GM23338 (cell line): Measurements from ENCODE around the gene KRTAP9-6. TPM values are rescaled to one million over a fixed set of nuclear protein-coding genes. Genes with fewer than 3 reads are reported as not detected.

ENCODE experiments used
- ATAC-seq: fragments of 200-7000 bp; cut with Tn5 transposase; 3 replicates; pipeline ENCODE4 v1.9.1; 2020
- DNase-seq: peaks from one replicate; pipeline ENCODE4 v3.0.0-alpha.2; 2015; ENCODE audit warnings: low spot score
- H2AFZ ChIP-seq: fragments of 200-600 bp; sonication (generic); 2 replicates; pipeline ENCODE4 v1.8.0; 2016; ENCODE audit warnings: antibody characterized with exemption, mild to moderate bottlenecking, moderate library complexity
- H3F3A ChIP-seq: fragments of 200-600 bp; sonication (generic); replicated peaks from 2 replicates; pipeline ENCODE4 v1.8.0; 2017; ENCODE audit warnings: antibody characterized with exemption, mixed run types, low read depth
- H3K27ac ChIP-seq: fragments of 200-600 bp; sonication (generic); 2 replicates; pipeline ENCODE4 v1.6.1; 2016; ENCODE audit warnings: low read depth
- H3K27me3 ChIP-seq: fragments of 200-600 bp; sonication (generic); 2 replicates; pipeline ENCODE4 v1.8.0; 2016; ENCODE audit warnings: mild to moderate bottlenecking, mixed run types, moderate library complexity; ENCODE audit not compliant: insufficient read depth
- H3K36me3 ChIP-seq: fragments of 200-600 bp; sonication (generic); 2 replicates; pipeline ENCODE4 v1.8.0; 2016; ENCODE audit warnings: mild to moderate bottlenecking; ENCODE audit not compliant: insufficient read depth
- H3K4me1 ChIP-seq: fragments of 200-600 bp; sonication (generic); 2 replicates; pipeline ENCODE4 v1.8.0; 2016; ENCODE audit warnings: mild to moderate bottlenecking, moderate library complexity; ENCODE audit not compliant: insufficient read depth
- H3K4me2 ChIP-seq: fragments of 200-600 bp; sonication (generic); 2 replicates; pipeline ENCODE4 v1.7.1; 2017; ENCODE audit warnings: mixed run types
- H3K4me3 ChIP-seq: fragments of 200-600 bp; sonication (generic); 2 replicates; pipeline ENCODE4 v1.6.1; 2016; ENCODE audit warnings: mixed run types
- H3K79me2 ChIP-seq: fragments of 200-600 bp; sonication (generic); replicated peaks from 2 replicates; pipeline ENCODE4 v1.8.0; 2017; ENCODE audit warnings: mild to moderate bottlenecking; ENCODE audit not compliant: insufficient read depth
- H3K9me2 ChIP-seq: fragments of 200-600 bp; sonication (generic); 2 replicates; pipeline ENCODE4 v1.8.0; 2017; ENCODE audit not compliant: insufficient read depth
- H4K20me1 ChIP-seq: fragments of 200-600 bp; sonication (generic); replicated peaks from 2 replicates; pipeline ENCODE4 v1.8.0; 2017; ENCODE audit warnings: mild to moderate bottlenecking; ENCODE audit not compliant: insufficient read depth
- H3K27ac Mint-ChIP-seq: 2 replicates; pipeline ENCODE4 v1.8.0; 2020; ENCODE audit warnings: inconsistent platforms, mild to moderate bottlenecking, moderate library complexity, mixed read lengths
- H3K27me3 Mint-ChIP-seq: 3 replicates; pipeline ENCODE4 v1.8.0; 2022; ENCODE audit warnings: low read depth, mild to moderate bottlenecking, moderate library complexity, mixed read lengths, inconsistent platforms; ENCODE audit not compliant: insufficient read depth, poor library complexity
- H3K36me3 Mint-ChIP-seq: 3 replicates; pipeline ENCODE4 v1.8.0; 2021; ENCODE audit warnings: low read depth, mild to moderate bottlenecking, inconsistent platforms, moderate library complexity, mixed read lengths
- H3K4me1 Mint-ChIP-seq: 3 replicates; pipeline ENCODE4 v1.8.0; 2020; ENCODE audit warnings: mild to moderate bottlenecking, inconsistent platforms, mixed read lengths
- H3K4me3 Mint-ChIP-seq: 3 replicates; pipeline ENCODE4 v1.8.0; 2021; ENCODE audit warnings: moderate library complexity, mild to moderate bottlenecking, inconsistent platforms, mixed read lengths
- H3K9me3 Mint-ChIP-seq: 3 replicates; pipeline ENCODE4 v1.8.0; 2020; ENCODE audit warnings: moderate library complexity, mild to moderate bottlenecking, inconsistent platforms, mixed read lengths
- CREB1 ChIP-seq: fragments of 250-450 bp; sonication (Bioruptor Pico); IDR thresholded peaks from 2 replicates; pipeline ENCODE4 v1.5.0; 2020; ENCODE audit warnings: low read depth, mild to moderate bottlenecking, moderate library complexity
- CTCF ChIP-seq, 2 experiments: fragments of 200-600 bp in 1 of 2; sonication (generic) in 1 of 2; conservative IDR thresholded peaks; 2 replicates each; pipeline versions ENCODE4 v1.5.1 to v1.6.1; 2016 to 2017; ENCODE audit warnings: antibody characterized with exemption in 2 of 2, low read depth in 2 of 2, mild to moderate bottlenecking in 2 of 2, moderate library complexity in 1 of 2
- EZH2 ChIP-seq: fragments of 200-600 bp; sonication (generic); IDR thresholded peaks from one replicate; pipeline ENCODE4 v1.8.0; 2017; ENCODE audit warnings: antibody characterized with exemption, mild to moderate bottlenecking, low read depth; ENCODE audit not compliant: unreplicated experiment
- JUNB ChIP-seq: IDR thresholded peaks from one replicate; pipeline ENCODE4 v1.6.1; 2016; ENCODE audit warnings: antibody characterized with exemption; ENCODE audit not compliant: unreplicated experiment
- NANOG ChIP-seq: IDR thresholded peaks from 2 replicates; pipeline ENCODE4 v1.6.1; 2016; ENCODE audit warnings: antibody characterized with exemption, borderline replicate concordance
- POLR2AphosphoS5 ChIP-seq: IDR thresholded peaks from 2 replicates; pipeline ENCODE4 v1.6.1; 2016; ENCODE audit warnings: antibody characterized with exemption, low read depth
- REST ChIP-seq: IDR thresholded peaks from one replicate; pipeline ENCODE4 v1.6.1; 2018; ENCODE audit warnings: antibody characterized with exemption; ENCODE audit not compliant: unreplicated experiment
- STAT1 ChIP-seq: IDR thresholded peaks from one replicate; pipeline ENCODE4 v1.6.1; 2016; ENCODE audit warnings: antibody characterized with exemption; ENCODE audit not compliant: unreplicated experiment
- ZNF114 ChIP-seq: fragments of 250-450 bp; sonication (Bioruptor Pico); IDR thresholded peaks from 2 replicates; pipeline ENCODE4 v1.5.0; 2020; ENCODE audit warnings: mild to moderate bottlenecking, moderate library complexity
- ZNF331 ChIP-seq: fragments of 250-450 bp; sonication (Bioruptor Pico); IDR thresholded peaks from 2 replicates; pipeline ENCODE4 v1.5.0; 2020; ENCODE audit warnings: low read depth, mild to moderate bottlenecking, moderate library complexity
- ZNF462 ChIP-seq: fragments of 250-450 bp; sonication (Bioruptor Pico); IDR thresholded peaks from 2 replicates; pipeline ENCODE4 v1.5.0; 2020; ENCODE audit warnings: mild to moderate bottlenecking, moderate library complexity
- polyA plus RNA-seq: library from polyadenylated mRNA; unstranded; fragments of >200 nt; fragmentation: Nextera tagmentation; extraction: Ambion mirVana; gene quantifications from 2 replicates; pipeline ENCODE4 v1.2.1, GENCODE V29; 2016
- total RNA-seq: library from RNA; depleted of rRNA; stranded (reverse); fragments of >200 nt; shearing (Covaris generic); gene quantifications from 2 replicates; pipeline ENCODE4 v1.2.3, GENCODE V29; 2014

The KRTAP9-6 gene
- total and polyA plus RNA-seq, 2 experiments from 2014 or later, result not detected

GRCh38 chr17:41251261-41251660, 13.9 kb upstream of the KRTAP9-6 start:
- Histone ChIP-seq H3K36me3 (no peaks in the 10 kb centered on the region), H3K4me2 (no peak overlapping the region), H3K9me2 (no peaks in the 10 kb centered on the region), H2AFZ (no peak overlapping the region), H3K79me2 (no peaks in the 10 kb centered on the region), H3K27ac (no peak overlapping the region), H4K20me1 (no peaks in the 10 kb centered on the region), H3F3A (no peaks in the 10 kb centered on the region), H3K4me1 (no peaks in the 10 kb centered on the region), H3K27me3 (no peaks in the 10 kb centered on the region), H3K4me3 (no peak overlapping the region)
- Mint-ChIP-seq H3K4me1 (peaks cover 4% of the 10 kb centered on the region; the same call in 2 of the 3 replicates), H3K36me3 (no peaks in the 10 kb centered on the region), H3K4me3 (no peak overlapping the region), H3K27ac (no peak overlapping the region), H3K9me3 (no peaks in the 10 kb centered on the region), H3K27me3 (peaks cover 2% of the 10 kb centered on the region)
- TF ChIP-seq NANOG (no peak), JUNB (no peak), ZNF331 (CRISPR knock-in tag) (no peak)
- ATAC-seq (no peak), DNase-seq (no peak)

- H3K27ac Mint-ChIP-seq, result no peak overlapping the region
- Histone ChIP-seq H3K9me2 (peaks cover 3% of the 10 kb centered on the region; the same call in 1 of the 2 replicates), H3K27ac (no peak overlapping the region), H2AFZ (no peak overlapping the region), H3F3A (no peaks in the 10 kb centered on the region), H3K79me2 (no peaks in the 10 kb centered on the region), H3K36me3 (no peaks in the 10 kb centered on the region), H4K20me1 (no peaks in the 10 kb centered on the region), H3K4me2 (no peak overlapping the region), H3K4me1 (no peaks in the 10 kb centered on the region), H3K27me3 (no peaks in the 10 kb centered on the region), H3K4me3 (no peak overlapping the region)
- peaks cover 4% of the 10 kb centered on the region; the same call in 2 of the 3 replicates for H3K4me1 Mint-ChIP-seq
- no peak for ATAC-seq
- no peaks in the 10 kb centered on the region for H3K36me3 Mint-ChIP-seq
- no peak for DNase-seq
- H3K9me3 Mint-ChIP-seq, result no peaks in the 10 kb centered on the region
- H3K27me3 Mint-ChIP-seq, result peaks cover 2% of the 10 kb centered on the region
- no peak overlapping the region for H3K4me3 Mint-ChIP-seq
- TF ChIP-seq ZNF462 (CRISPR knock-in tag), result no peak
- TF ChIP-seq JUNB, result no peak
- no peak for TF ChIP-seq STAT1
- TF ChIP-seq CTCF (conservative IDR thresholded peaks at IDR 0.05; ENCODE audit: low read depth in 2 of 2), result no peak
- TF ChIP-seq ZNF331 (CRISPR knock-in tag), result no peak
- TF ChIP-seq REST, result no peak
- no peak for TF ChIP-seq ZNF114
- TF ChIP-seq POLR2AphosphoS5, result no peak
- TF ChIP-seq NANOG, result no peak
- TF ChIP-seq CREB1 (CRISPR knock-in tag), result no peak
- TF ChIP-seq EZH2, result no peak
These were observed 10.3 kb upstream of the KRTAP9-6 start for GRCh38 chr17:41254861-41255260.
